Motor neuron (in vitro differentiated cells): Measurements from ENCODE around the gene SCAPER. TPM values are rescaled to one million over a fixed set of nuclear protein-coding genes. Genes with fewer than 3 reads are reported as not detected.
A peak's percentile ranks its signal among the peaks of the same experiment; 100 is the strongest.
"Not testable (repeated sequence)": the region's sequence is repeated elsewhere in the genome, so short reads cannot be mapped to it uniquely, and the experiment has no call there.

Source experiments
- ATAC-seq, 8 experiments: fragments of 200-7000 bp; cut with Tn5 transposase; replicated peaks in 6 of 8; 2 replicates each; pipeline ENCODE4 v1.8.0; 2021; ENCODE audit warnings: mild to moderate bottlenecking in 8 of 8, moderate library complexity in 8 of 8
- H3K27ac ChIP-seq, 2 donors: fragments of 250-450 bp; sonication (Bioruptor Pico); 2 replicates each; pipeline ENCODE4 v1.9.0; 2021; ENCODE audit warnings: antibody characterized with exemption in 2 of 2, mild to moderate bottlenecking in 2 of 2, moderate library complexity in 1 of 2
- H3K4me1 ChIP-seq, 2 donors: fragments of 250-450 bp; sonication (Bioruptor Pico); replicated peaks in 1 of 2; 2 replicates each; pipeline ENCODE4 v1.6.1; 2021; ENCODE audit warnings: antibody characterized with exemption in 2 of 2, mild to moderate bottlenecking in 2 of 2, moderate library complexity in 1 of 2
- H3K4me3 ChIP-seq, 5 donors: fragments of 250-450 bp; sonication (Bioruptor Pico); 2 replicates each; pipeline ENCODE4 v1.9.0; 2021; ENCODE audit warnings: antibody characterized with exemption in 5 of 5, mild to moderate bottlenecking in 5 of 5, moderate library complexity in 4 of 5
- WGBS, 10 experiments: fragments of 450-650 bp; shearing (Covaris generic); methylation state at CpG; one replicate each; pipeline ENCODE4 v1.0.0; 2022; 5-methylcytosine and 5-hydroxymethylcytosine counted together
- in situ Hi-C, 9 experiments: fragments of 400-800 bp; cut with MboI; loops; one replicate each; pipeline ENCODE4 v1.15.0; 2021; ENCODE audit warnings: low sequenced_read_pairs in 9 of 9, low pct_unique_long_range_greater_than_20kb in 2 of 9; ENCODE audit not compliant: unreplicated experiment in 9 of 9
- total RNA-seq, 8 experiments: library from RNA; unstranded; fragments of 300-600 nt; gene quantifications; 2 replicates each; pipeline versions ENCODE4 v1.2.3 to v1.2.4, GENCODE V29; 2022

The SCAPER gene
- total RNA-seq, 8 experiments from 2014 or later, result 4.7 to 32.4 (median 22.6) TPM

GRCh38 chr15:76901965-76902364, 3.2 kb downstream of the SCAPER start:
- WGBS, 10 experiments, result 95 to 100% (median 100%) methylated on average over 1 to 2 of the region's 2 CpGs; no CpG with 5 or more reads in 4 of the 10 experiments
- Histone ChIP-seq H3K4me1 (peaks cover 6 to 8% of the 10 kb centered on the region in 2 donors), H3K4me3 (no peak overlapping the region), H3K27ac (no peak overlapping the region)
- in situ Hi-C loops, result no loop called here
- ATAC-seq, result no peak

- H3K4me1 ChIP-seq, ATAC-seq, H3K27ac ChIP-seq, H3K4me3 ChIP-seq, in situ Hi-C loops: not testable (repeated sequence)
- WGBS, 10 experiments, result no CpG with 5 or more reads among the region's 6 CpGs
Measured at GRCh38 chr15:76899931-76900310, 5.2 kb downstream of the SCAPER start.

DNA sequence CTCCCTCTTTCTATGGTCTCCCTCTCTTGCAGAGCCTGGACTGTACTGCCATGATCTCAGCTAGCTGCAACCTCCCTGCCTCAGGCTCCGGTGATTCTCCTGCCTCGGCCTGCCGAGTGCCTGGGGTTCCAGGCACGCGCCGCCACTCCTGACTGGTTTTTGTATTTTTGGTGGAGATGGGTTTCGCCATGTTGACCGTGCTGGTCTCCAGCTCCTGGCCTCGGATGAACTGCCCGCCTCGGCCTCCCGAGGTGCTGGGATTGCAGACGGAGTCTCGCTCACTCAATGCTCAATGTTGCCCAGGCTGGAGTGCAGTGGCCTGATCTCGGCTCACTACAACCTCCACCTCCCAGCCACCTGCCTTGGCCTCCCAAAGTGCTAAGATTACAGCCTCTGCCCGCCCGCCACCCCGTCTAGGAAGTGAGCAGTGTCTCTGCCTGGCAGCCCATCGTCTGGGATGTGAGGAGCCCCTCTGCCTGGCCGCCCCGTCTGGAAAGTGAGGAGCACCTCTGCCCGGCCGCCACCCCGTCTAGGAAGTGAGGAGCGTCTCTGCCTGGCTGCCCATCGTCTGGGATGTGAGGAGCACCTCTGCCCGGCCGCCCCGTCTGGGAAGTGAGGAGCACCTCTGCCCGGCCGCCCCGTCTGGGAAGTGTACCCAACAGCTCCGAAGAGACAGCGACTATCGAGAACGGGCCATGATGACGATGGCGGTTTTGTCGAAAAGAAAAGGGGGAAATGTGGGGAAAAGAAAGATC, 5.8 kb downstream of the SCAPER start:
- H3K27ac ChIP-seq, H3K4me1 ChIP-seq, in situ Hi-C loops, ATAC-seq, H3K4me3 ChIP-seq: not testable (repeated sequence)
- 87 to 100% (median 93%) methylated on average over 2 to 15 of the region's 39 CpGs; no CpG with 5 or more reads in 3 of the 10 experiments for WGBS, 10 experiments

GRCh38 chr15:76898102-76898501, 7.0 kb downstream of the SCAPER start:
- Histone ChIP-seq H3K4me3 (no peak overlapping the region), H3K27ac (no peak overlapping the region), H3K4me1 (no peaks in the 10 kb centered on the region)
- no peak for ATAC-seq
- WGBS, 10 experiments, result 92 to 100% (median 96%) methylated on average over 2 to 4 of the region's 4 CpGs; no CpG with 5 or more reads in 2 of the 10 experiments
- in situ Hi-C loops, result no loop called here

- WGBS, 10 experiments, result 67 to 100% (median 95%) methylated on average over 1 to 2 of the region's 2 CpGs
- in situ Hi-C loops, result no loop called here
- ATAC-seq, result no peak
- no peaks in the 10 kb centered on the region for H3K4me1 ChIP-seq
- no peak overlapping the region for H3K4me3 ChIP-seq
- H3K27ac ChIP-seq, result no peak overlapping the region
Measured at GRCh38 chr15:76894174-76894573, 11.0 kb downstream of the SCAPER start.

DNA sequence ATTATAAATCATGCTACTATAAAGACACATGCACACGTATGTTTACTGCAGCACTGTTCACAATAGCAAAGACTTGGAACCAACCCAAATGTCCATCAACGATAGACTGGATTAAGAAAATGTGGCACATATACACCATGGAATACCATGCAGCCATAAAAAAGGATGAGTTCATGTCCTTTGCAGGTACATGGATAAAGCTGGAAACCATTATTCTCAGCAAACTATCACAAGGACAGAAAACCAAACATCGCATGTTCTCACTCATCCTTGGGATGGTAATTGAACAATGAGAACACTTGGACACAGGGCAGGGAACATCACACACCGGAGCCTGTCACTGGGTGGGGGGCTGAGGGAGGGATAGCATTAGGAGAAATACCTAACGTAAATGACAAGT, 12.3 kb downstream of the SCAPER start:
- ATAC-seq, H3K4me1 ChIP-seq, H3K27ac ChIP-seq, H3K4me3 ChIP-seq, in situ Hi-C loops: not testable (repeated sequence)
- WGBS, 10 experiments, result 100% methylated on average over 1 to 3 of the region's 5 CpGs; no CpG with 5 or more reads in 6 of the 10 experiments

- in situ Hi-C loops, H3K4me3 ChIP-seq, H3K27ac ChIP-seq, H3K4me1 ChIP-seq, ATAC-seq: not testable (repeated sequence)
- WGBS, 10 experiments, result 57 to 100% (median 91%) methylated on average over 1 to 8 of the region's 14 CpGs; no CpG with 5 or more reads in 2 of the 10 experiments
Measured at GRCh38 chr15:76887280-76888141, 17.6 kb downstream of the SCAPER start.

GRCh38 chr15:76885212-76885611, 19.9 kb downstream of the SCAPER start:
- ATAC-seq, result no peak
- in situ Hi-C loops, result no loop called here
- Histone ChIP-seq H3K27ac (no peak overlapping the region), H3K4me1 (no peaks in the 10 kb centered on the region), H3K4me3 (no peak overlapping the region)
- WGBS, 10 experiments, result 88 to 100% (median 100%) methylated on average over 1 to 2 of the region's 2 CpGs; no CpG with 5 or more reads in 3 of the 10 experiments

GRCh38 chr15:76875911-76876310, 29.2 kb downstream of the SCAPER start:
- no peak overlapping the region for H3K4me3 ChIP-seq
- H3K4me1 ChIP-seq, result no peaks in the 10 kb centered on the region
- in situ Hi-C loops, result no loop called here
- 100% methylated on average over 1 to 3 of the region's 26 CpGs; no CpG with 5 or more reads in 7 of the 10 experiments for WGBS, 10 experiments
- ATAC-seq, result no peak
- H3K27ac ChIP-seq, result no peak overlapping the region

GRCh38 chr15:76873066-76873465, 32.1 kb downstream of the SCAPER start:
- ATAC-seq, H3K27ac ChIP-seq, H3K4me1 ChIP-seq, H3K4me3 ChIP-seq: not testable (repeated sequence)
- WGBS, 10 experiments, result 80 to 100% methylated on average over 1 to 2 of the region's 2 CpGs; no CpG with 5 or more reads in 8 of the 10 experiments
- in situ Hi-C loops, result loop anchor here in 2 of 9 experiments (25.0 kb wide), 1 partner anchor 686 kb away; no protein-coding TSS in a partner anchor

DNA sequence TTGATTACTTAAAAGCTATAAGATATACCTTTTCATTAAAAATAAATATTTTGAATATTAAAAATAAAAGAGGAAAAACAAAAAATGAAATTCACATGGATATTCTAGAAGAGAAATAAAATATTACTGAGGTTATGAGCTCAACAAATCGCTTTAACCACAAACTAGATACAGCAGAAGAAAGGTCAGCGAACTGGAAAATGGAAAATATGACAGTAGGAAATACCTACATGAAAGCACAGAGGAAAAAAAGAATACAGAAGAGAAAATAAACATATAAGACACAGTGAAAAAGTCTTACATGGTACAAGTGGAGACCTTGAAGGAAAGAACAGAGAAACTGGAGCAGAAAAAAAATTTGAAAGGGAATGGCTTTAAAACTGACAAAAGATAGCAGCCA, 33.2 kb downstream of the SCAPER start:
- Histone ChIP-seq H3K27ac (no peak overlapping the region), H3K4me1 (no peaks in the 10 kb centered on the region), H3K4me3 (no peak overlapping the region)
- whole genome bisulfite sequencing, 10 experiments, result 89 to 100% (median 96%) methylated on average over 1 to 2 of the region's 2 CpGs; no CpG with 5 or more reads in 1 of the 10 experiments
- in situ Hi-C loops, result loop anchor here in 2 of 9 experiments (25.0 kb wide), 1 partner anchor 685 kb away; no protein-coding TSS in a partner anchor
- ATAC-seq, result no peak

DNA sequence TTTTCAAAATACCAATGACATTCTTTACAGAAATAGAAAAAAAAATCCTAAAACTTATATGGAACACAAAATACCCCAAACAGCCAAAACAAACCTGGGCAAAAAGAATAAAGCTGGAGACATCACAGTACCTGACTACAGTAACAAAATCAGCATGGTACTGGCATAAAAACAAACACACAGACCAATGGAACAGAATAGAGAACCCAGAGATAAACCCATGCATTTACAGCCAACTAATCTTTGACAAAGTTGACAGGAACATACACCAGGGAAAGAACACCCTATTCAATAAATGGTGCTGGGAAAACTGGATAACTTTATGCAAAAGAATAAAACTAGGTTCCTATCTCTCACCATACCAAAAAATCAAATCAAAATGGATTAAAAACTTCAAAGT, 36.4 kb downstream of the SCAPER start:
- in situ Hi-C loops, result loop anchor here in 2 of 9 experiments (25.0 kb wide), 1 partner anchor 681 kb away; no protein-coding TSS in a partner anchor
- H3K4me3 ChIP-seq, result no peak overlapping the region
- no peak for ATAC-seq
- H3K4me1 ChIP-seq, result no peaks in the 10 kb centered on the region
- no peak overlapping the region for H3K27ac ChIP-seq

- ATAC-seq, result peak in 1 of 8 experiments; percentile 45
- H3K27ac ChIP-seq, result no peak overlapping the region
- in situ Hi-C loops, result loop anchor here in 2 of 9 experiments (25.0 kb wide), 1 partner anchor 680 kb away; no protein-coding TSS in a partner anchor
- H3K4me3 ChIP-seq, result no peak overlapping the region
- no peaks in the 10 kb centered on the region for H3K4me1 ChIP-seq
Measured at GRCh38 chr15:76866716-76867321, 38.3 kb downstream of the SCAPER start.
